ENCODE data around the gene FILIP1L.

The FILIP1L gene

DNA sequence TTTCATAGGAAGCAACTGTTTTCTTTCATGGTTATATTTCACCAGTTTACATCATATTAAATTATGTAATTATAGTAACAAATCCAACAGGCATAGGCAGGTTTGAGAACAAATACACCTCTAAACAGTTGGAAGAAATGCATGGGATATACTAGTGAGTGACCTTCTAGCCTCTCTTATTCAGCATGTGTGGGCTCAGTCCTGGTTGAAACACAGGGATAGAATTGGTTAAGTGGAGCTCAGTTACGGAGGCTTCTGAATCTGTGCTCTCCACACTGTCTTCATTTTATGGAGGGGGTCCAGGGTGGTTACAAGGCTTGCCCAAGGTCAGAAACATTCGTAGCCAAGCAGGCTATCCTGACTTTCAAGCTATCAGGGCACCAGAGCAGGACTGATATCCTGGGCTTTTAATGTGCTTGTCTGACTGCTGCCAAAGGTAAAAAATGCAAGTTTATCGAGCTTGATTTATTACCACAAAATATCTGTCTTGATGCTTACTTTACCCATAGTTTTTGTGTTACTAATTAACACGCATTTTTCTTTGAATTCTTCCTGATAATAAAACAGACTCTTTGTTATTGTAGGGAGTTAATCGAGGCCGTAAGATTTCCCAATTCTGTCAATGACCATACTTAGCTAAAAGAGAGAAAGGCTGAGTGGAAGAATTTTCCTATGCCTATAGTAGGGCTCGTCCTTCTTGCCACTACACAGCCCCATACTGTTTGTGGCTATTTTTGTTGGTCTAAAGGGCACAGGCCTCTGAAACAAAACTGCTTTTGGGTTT lies 89.6 kb downstream of the FILIP1L start:
- Histone ChIP-seq H2AFZ (ENCODE audit: insufficient read depth, low read length, poor library complexity) (no peak overlapping the region), H2BK5ac (ENCODE audit: low read depth, low read length, poor library complexity) (no peak overlapping the region), H3K4ac (ENCODE audit: low read depth, low read length) (no peak overlapping the region), H3K23ac (ENCODE audit: low read length) (no peak overlapping the region), H3K4me1 (ENCODE audit: control insufficient read depth in 1 of 2, insufficient read depth in 2 of 2, low read length in 2 of 2) (no peaks in the 10 kb centered on the region), H4K91ac (ENCODE audit: low read depth, low read length) (no peak overlapping the region), H3K4me2 (ENCODE audit: low read length) (no peak overlapping the region), H4K12ac (ENCODE audit: low read depth, low read length) (no peak overlapping the region), H3K27ac (ENCODE audit: low read depth, low read length) (no peak overlapping the region), H2AK5ac (ENCODE audit: low read length) (no peak overlapping the region), H3K36me3 (ENCODE audit: control insufficient read depth in 1 of 2, insufficient read depth in 2 of 2, low read length in 2 of 2) (no peaks in the 10 kb centered on the region), H4K8ac (ENCODE audit: low read depth, low read length) (no peak overlapping the region), H3K9me3 (ENCODE audit: insufficient read depth, low read depth, low read length) (no peaks in the 10 kb centered on the region), H3K79me1 (ENCODE audit: low read length) (no peaks in the 10 kb centered on the region), H2BK120ac (ENCODE audit: insufficient read depth, low read length, poor library complexity) (no peak overlapping the region), H3K79me2 (ENCODE audit: control insufficient read depth, insufficient read depth, low read length, poor library complexity) (no peaks in the 10 kb centered on the region), H3K9ac (ENCODE audit: low read length) (no peak overlapping the region), H3K18ac (ENCODE audit: low read length) (no peak overlapping the region), H3K27me3 (ENCODE audit: insufficient read depth, low read length) (no peaks in the 10 kb centered on the region), H3K4me3 (ENCODE audit: low read depth, low read length) (no peak overlapping the region), H2BK12ac (ENCODE audit: low read length) (no peak overlapping the region), H3K14ac (ENCODE audit: low read length) (no peak overlapping the region)
- DNase-seq = no peak
- no CpG with 5 or more reads among the region's 7 CpGs for WGBS (ENCODE audit: extremely low coverage, insufficient coverage, insufficient read length)

DNA sequence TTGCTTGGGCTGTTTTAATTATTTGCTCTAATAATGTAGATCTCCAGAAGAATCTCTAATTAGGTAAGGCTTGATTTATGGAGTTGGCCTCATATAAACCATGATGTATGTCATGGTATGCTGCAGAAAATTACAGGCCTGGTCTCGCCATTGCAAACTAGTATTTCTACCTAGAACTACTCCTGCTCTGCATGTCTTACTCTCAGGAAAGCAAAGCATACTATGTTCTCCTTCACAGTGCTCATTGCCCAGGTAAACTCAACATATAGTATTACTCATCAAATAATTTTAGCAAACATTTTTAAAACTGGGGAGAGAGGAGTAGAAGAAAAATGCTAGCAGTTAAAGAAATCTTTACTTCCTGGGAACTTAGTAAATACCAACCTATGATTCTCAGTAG lies 90.7 kb downstream of the FILIP1L start:
- Histone ChIP-seq H3K4me3 (ENCODE audit: low read depth, low read length) (no peak overlapping the region), H4K8ac (ENCODE audit: low read depth, low read length) (no peak overlapping the region), H3K9me3 (ENCODE audit: insufficient read depth, low read depth, low read length) (no peaks in the 10 kb centered on the region), H3K18ac (ENCODE audit: low read length) (no peak overlapping the region), H2BK120ac (ENCODE audit: insufficient read depth, low read length, poor library complexity) (no peak overlapping the region), H3K4ac (ENCODE audit: low read depth, low read length) (no peak overlapping the region), H3K79me2 (ENCODE audit: control insufficient read depth, insufficient read depth, low read length, poor library complexity) (no peaks in the 10 kb centered on the region), H4K91ac (ENCODE audit: low read depth, low read length) (no peak overlapping the region), H2AFZ (ENCODE audit: insufficient read depth, low read length, poor library complexity) (no peak overlapping the region), H2BK5ac (ENCODE audit: low read depth, low read length, poor library complexity) (no peak overlapping the region), H3K4me2 (ENCODE audit: low read length) (no peak overlapping the region), H3K14ac (ENCODE audit: low read length) (no peak overlapping the region), H3K9ac (ENCODE audit: low read length) (no peak overlapping the region), H3K23ac (ENCODE audit: low read length) (no peak overlapping the region), H2BK12ac (ENCODE audit: low read length) (no peak overlapping the region), H3K36me3 (ENCODE audit: control insufficient read depth in 1 of 2, insufficient read depth in 2 of 2, low read length in 2 of 2) (no peaks in the 10 kb centered on the region), H3K27me3 (ENCODE audit: insufficient read depth, low read length) (no peaks in the 10 kb centered on the region), H4K12ac (ENCODE audit: low read depth, low read length) (no peak overlapping the region), H3K4me1 (ENCODE audit: control insufficient read depth in 1 of 2, insufficient read depth in 2 of 2, low read length in 2 of 2) (no peaks in the 10 kb centered on the region), H2AK5ac (ENCODE audit: low read length) (no peak overlapping the region), H3K27ac (ENCODE audit: low read depth, low read length) (no peak overlapping the region), H3K79me1 (ENCODE audit: low read length) (no peaks in the 10 kb centered on the region)
- DNase-seq = no peak
- no CpG with 5 or more reads among the region's 1 CpG for WGBS (ENCODE audit: extremely low coverage, insufficient coverage, insufficient read length)

DNA sequence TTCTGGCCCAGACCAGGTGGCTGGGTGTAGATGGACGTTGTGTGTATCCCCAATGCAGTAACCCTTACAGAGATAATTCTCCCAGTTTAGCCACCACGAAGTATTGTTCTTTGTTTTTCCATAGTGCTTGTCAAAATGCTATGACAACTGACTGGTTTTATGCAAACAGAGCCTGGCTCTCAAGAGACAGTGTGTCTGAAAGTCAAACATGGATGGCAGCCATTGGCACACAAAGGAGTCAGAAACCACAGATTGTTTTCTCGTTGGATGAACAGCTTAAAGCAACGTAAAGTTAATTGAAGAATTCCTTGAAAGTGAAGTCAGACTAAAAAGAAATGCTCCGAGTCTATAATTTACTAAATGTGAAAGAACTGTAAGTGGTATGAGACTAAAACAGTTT lies 91.2 kb downstream of the FILIP1L start:
- Histone ChIP-seq H3K14ac (ENCODE audit: low read length) (no peak overlapping the region), H4K12ac (ENCODE audit: low read depth, low read length) (no peak overlapping the region), H3K27me3 (ENCODE audit: insufficient read depth, low read length) (no peaks in the 10 kb centered on the region), H3K9ac (ENCODE audit: low read length) (no peak overlapping the region), H3K79me2 (ENCODE audit: control insufficient read depth, insufficient read depth, low read length, poor library complexity) (no peaks in the 10 kb centered on the region), H2BK12ac (ENCODE audit: low read length) (no peak overlapping the region), H3K18ac (ENCODE audit: low read length) (no peak overlapping the region), H3K79me1 (ENCODE audit: low read length) (no peaks in the 10 kb centered on the region), H2AFZ (ENCODE audit: insufficient read depth, low read length, poor library complexity) (no peak overlapping the region), H3K4ac (ENCODE audit: low read depth, low read length) (no peak overlapping the region), H2BK120ac (ENCODE audit: insufficient read depth, low read length, poor library complexity) (no peak overlapping the region), H2AK5ac (ENCODE audit: low read length) (no peak overlapping the region), H3K9me3 (ENCODE audit: insufficient read depth, low read depth, low read length) (no peaks in the 10 kb centered on the region), H3K23ac (ENCODE audit: low read length) (no peak overlapping the region), H3K4me3 (ENCODE audit: low read depth, low read length) (no peak overlapping the region), H3K36me3 (ENCODE audit: control insufficient read depth in 1 of 2, insufficient read depth in 2 of 2, low read length in 2 of 2) (no peaks in the 10 kb centered on the region), H4K8ac (ENCODE audit: low read depth, low read length) (no peak overlapping the region), H3K4me2 (ENCODE audit: low read length) (no peak overlapping the region), H3K27ac (ENCODE audit: low read depth, low read length) (no peak overlapping the region), H3K4me1 (ENCODE audit: control insufficient read depth in 1 of 2, insufficient read depth in 2 of 2, low read length in 2 of 2) (no peaks in the 10 kb centered on the region), H4K91ac (ENCODE audit: low read depth, low read length) (no peak overlapping the region), H2BK5ac (ENCODE audit: low read depth, low read length, poor library complexity) (no peak overlapping the region)
- no CpG with 5 or more reads among the region's 5 CpGs for WGBS (ENCODE audit: extremely low coverage, insufficient coverage, insufficient read length)
- DNase-seq = no peak

DNA sequence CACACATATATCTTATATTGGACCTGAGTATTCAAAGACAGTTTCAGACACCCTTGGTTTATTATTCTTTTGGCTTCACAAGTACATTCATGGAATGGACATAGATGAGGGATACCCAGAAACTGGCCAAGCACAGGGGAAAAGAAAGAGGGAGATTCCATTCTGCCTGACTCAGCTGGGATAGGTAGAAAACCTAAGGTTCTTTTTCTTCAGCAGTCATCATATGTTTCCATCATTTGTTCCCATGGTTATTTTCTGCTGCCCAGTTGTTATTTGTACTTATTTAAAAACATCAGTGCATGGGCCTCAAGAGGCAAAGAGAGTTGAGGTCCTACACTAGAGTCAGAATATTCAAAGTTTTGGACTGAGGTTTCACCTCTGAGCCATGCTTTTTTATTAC lies 91.8 kb downstream of the FILIP1L start:
- Histone ChIP-seq H3K36me3 (ENCODE audit: control insufficient read depth in 1 of 2, insufficient read depth in 2 of 2, low read length in 2 of 2) (no peaks in the 10 kb centered on the region), H3K4ac (ENCODE audit: low read depth, low read length) (no peak overlapping the region), H3K14ac (ENCODE audit: low read length) (no peak overlapping the region), H2BK12ac (ENCODE audit: low read length) (no peak overlapping the region), H3K79me2 (ENCODE audit: control insufficient read depth, insufficient read depth, low read length, poor library complexity) (no peaks in the 10 kb centered on the region), H2BK120ac (ENCODE audit: insufficient read depth, low read length, poor library complexity) (no peak overlapping the region), H3K23ac (ENCODE audit: low read length) (no peak overlapping the region), H4K12ac (ENCODE audit: low read depth, low read length) (no peak overlapping the region), H3K9me3 (ENCODE audit: insufficient read depth, low read depth, low read length) (no peaks in the 10 kb centered on the region), H4K8ac (ENCODE audit: low read depth, low read length) (no peak overlapping the region), H2AK5ac (ENCODE audit: low read length) (no peak overlapping the region), H3K4me1 (ENCODE audit: control insufficient read depth in 1 of 2, insufficient read depth in 2 of 2, low read length in 2 of 2) (no peaks in the 10 kb centered on the region), H3K4me2 (ENCODE audit: low read length) (no peak overlapping the region), H4K91ac (ENCODE audit: low read depth, low read length) (no peak overlapping the region), H3K9ac (ENCODE audit: low read length) (no peak overlapping the region), H3K18ac (ENCODE audit: low read length) (no peak overlapping the region), H3K79me1 (ENCODE audit: low read length) (no peaks in the 10 kb centered on the region), H3K4me3 (ENCODE audit: low read depth, low read length) (no peak overlapping the region), H2BK5ac (ENCODE audit: low read depth, low read length, poor library complexity) (no peak overlapping the region), H3K27ac (ENCODE audit: low read depth, low read length) (no peak overlapping the region), H2AFZ (ENCODE audit: insufficient read depth, low read length, poor library complexity) (no peak overlapping the region), H3K27me3 (ENCODE audit: insufficient read depth, low read length) (no peaks in the 10 kb centered on the region)
- DNase-seq = no peak
